ENCODE data around the gene PROZ.

GRCh38 chr13:113183450-113184129 lies 25.1 kb downstream of the PROZ start:
- TF ChIP-seq SRY (CRISPR knock-in tag; IDR thresholded peaks at IDR 0.05) (no peak), BHLHE40 (IDR thresholded peaks at IDR 0.05; ENCODE audit: low read length) (peak; percentile 88), SNRNP70 (IDR thresholded peaks at IDR 0.05; ENCODE audit: low read depth, low read length) (no peak)

Measured in HepG2 (cell line).